ENCODE data around the gene POC1B.
"Not testable (repeated sequence)": the region's sequence is repeated elsewhere in the genome, so short reads cannot be mapped to it uniquely, and the experiment has no call there.

POC1B gene

DNA sequence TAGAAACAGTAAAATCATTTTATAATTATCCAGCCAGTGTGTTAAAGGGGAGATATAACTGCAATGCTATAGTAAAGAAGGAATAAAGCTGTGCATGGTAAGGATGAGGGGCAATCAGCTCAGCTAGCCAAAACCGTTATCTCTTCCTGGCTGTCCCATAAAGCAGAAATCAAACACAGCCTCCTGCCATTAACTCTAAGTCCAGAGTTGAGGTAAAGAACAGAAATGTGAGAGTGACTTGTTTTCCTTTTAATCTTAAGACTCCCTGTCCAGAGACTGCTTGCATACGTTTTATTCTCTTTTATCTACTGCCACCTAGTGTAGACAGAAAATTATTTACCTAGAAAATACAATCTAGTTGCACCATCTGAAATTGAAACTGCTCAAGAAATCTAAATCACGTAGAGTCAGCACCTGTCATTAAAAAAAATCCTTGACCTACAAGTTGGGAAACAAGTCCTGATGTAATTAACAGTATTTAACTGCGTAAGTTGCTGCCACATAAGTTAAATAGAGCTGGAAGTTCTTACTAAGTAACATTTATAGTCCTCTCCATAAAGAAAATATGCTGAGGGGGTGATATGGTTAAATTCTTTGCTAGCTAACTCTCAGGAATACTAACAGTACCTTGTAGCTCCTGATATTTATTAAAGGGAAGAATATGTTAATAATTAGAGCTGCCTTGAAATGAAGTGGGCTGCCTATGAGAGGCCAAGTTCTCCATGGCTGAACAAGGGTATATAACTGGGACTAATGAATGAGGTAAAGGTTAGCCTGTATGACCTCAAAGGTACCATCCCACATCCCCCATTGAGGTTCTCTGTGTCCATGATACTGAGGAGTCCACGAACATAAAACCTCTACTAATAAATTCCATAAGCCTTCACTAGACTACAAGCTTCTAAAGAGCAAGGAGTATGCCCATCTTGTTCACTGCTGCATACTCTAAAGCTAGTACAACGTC is 63.9 kb downstream of the POC1B start:
- DNase-seq (ENCODE audit: low spot score): peak; percentile 73

DNA sequence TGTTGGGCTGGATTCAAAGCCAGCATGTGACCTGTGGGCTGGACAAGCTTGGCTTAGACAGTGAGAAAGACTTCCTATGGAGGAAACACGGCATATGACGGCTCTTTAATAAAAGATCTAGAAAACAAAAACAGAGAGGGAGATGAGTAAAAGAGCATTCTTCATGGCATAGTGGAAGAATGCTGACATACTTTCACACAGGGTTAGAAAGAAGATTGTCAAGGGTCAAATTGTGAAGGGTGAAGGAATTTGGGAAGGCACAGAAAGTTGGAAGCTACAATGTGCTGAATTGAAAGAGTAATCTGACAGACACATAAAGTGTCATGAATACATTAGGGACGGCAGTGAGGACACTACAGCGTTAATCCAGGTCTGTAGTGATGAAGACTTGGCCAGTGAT is 64.7 kb downstream of the POC1B start:
- DNase-seq (ENCODE audit: low spot score): no peak

DNA sequence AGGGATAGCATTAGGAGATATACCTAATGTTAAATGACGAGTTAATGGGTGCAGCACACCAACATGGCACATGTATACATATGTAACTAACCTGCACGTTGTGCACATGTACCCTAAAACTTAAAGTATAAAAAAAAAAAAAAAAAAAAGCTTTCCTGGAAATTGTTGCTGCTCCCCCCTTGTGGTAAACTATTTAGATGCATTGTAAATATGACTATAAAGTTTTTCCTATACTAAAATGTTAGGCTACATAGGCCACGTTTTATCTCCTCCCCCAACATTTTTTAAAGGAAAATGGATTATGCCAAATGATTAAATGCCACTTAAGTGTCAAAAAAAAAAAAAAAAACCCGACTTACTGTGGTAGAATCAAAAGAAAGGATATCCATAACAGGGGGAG is 66.6 kb downstream of the POC1B start:
- not testable (repeated sequence) for DNase-seq (ENCODE audit: low spot score)

DNA sequence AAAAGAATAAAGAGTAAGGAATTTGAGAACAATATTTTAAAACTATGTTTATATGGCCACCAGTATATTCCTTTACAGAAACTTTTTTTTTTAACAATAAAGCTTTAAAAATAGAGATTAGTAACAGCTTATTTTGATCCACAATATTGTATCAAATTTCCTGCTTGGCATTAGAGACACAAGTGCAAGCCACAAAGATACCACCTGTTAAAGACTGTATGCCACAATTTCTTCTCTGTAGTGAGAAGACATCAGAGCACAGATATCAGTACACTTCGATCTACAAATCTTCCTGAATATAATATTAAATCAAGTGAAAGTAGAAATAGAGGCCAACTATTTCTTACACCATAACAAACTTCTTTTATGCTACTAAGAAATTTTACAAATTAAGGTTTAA is 69.3 kb downstream of the POC1B start:
- DNase-seq (ENCODE audit: low spot score): no peak

DNA sequence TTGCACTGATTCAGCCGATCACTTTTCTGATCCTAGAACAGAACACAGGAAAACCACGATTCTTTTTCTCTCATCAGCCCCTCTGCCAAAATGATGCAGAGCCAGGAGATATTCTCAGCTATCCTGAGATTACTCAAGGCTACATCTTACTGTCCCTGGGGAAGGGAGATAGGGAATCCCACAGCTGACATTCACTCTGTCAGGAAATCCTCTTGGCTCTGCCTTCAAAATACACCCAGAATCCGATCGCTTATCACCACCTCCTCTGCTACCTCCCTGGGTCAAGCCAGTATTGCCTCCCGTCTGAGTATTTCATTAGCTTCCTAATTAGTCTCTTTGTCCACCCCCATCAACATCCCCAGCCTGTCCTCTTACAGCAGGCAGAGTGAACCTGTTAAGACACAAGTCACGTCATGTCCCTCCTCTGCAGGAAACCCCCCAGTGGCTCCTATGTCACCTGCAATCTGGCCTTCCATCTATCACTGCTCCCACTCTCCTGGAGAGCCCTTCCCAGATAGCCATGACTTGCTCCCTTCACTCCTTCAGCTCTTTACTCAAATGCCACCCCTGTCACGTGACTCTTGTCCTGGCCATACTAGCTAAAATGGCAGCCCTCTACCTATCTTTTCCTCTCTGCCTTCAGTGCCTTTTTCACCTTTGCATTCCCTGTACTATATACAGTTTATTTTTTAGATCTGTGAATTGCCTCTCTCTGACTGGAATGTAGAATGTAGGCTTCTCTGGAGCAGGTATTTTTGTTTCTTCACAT is 71.6 kb downstream of the POC1B start:
- DNase-seq (ENCODE audit: low spot score): no peak

DNA sequence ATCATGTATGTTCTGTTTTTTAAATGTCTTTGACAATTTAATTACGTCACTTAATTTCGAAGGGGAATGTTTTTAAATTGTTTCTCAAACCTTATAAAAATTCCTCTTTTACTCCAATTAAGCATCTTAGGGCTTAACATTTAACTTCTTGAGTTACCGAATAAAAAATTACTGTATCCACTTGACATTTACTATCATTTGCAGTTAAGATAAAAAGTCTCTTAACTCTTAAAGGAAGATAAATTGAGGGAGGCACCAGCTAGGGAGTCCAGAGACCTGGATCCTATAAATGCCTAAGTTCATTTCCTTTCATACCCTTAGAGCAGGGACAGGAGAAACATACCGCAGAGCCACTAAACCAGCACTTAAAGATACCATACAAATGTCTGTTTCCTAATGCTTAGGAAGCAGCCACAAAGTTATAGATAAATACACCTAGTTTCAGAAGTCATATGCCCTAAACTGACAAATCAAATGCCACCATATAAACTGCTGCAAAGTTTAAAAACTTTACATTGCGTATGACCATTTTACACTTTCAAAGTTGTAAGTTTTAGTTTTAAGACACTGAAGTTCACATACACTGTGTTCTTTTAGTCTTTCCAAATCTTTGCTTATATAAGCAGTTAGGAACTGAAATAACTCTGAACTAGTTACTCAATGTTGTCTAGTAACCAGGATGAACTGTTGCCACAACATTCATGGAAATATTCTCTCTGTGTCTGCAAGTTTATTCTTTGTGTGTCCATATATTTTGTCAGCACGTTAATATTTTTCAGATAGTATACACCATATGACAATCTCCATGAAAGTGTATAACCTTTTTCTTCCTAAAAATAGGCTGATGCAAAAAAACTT is 72.5 kb downstream of the POC1B start:
- no peak for DNase-seq (ENCODE audit: low spot score)

DNA sequence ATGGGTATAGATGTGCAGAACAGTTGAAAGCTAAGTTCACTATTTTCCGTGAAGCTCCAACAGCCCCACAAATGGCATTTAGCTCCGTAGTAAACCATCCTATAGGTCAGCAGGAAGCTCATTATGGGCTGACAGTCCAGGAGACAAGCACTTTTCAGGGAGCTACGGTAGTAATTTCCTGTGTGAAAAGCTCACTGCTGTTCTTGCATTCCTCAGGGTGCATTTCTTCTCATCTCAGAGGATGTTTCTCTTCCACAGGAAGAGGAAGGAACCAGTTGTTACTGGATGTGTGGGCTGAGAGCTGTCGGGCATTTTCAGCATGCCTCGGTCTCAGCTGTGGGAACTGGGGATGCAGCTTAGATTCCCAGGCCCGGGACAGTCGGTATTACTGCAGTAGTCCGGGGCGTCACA is 74.0 kb downstream of the POC1B start:
- no peak for DNase-seq (ENCODE audit: low spot score)

DNA sequence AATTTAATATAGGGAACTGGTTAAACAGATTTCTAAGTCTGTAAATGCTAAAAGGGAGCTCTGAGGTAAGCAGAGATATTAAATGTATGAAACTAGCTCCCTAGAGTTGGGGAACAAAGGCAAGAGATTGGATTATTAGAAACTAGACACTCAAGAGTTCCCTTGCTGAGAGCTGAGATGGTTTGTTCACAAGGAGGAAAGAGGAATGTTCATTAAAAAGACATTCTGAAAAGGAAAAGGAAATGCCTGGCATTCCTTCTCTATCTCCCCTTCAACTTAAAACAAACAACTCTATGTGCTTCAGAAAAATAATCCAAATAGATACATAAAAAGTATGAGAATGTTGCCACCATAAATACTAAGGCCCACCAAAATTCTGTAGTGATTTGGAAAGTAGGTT is 74.9 kb downstream of the POC1B start:
- DNase-seq (ENCODE audit: low spot score): no peak

DNA sequence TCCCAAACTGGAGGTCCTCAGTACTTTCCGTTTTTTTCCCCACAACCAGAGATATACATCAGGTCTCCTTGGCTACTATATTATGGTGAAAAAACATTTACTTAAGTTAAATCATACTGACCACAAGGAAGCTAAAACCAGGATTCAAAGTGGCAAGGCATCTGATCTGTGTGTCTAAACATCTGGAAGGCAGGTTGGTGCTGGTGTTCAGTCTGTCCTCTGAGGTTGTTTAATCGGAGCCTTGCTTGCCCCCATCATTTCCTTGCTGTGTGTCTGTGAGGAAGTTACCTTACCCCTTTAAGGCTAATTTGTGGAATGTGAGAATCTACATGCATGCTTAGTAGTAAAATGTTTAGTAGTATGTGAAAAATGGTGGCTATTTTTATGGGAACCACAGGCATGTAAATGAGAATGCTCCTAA is 76.9 kb downstream of the POC1B start:
- no peak for DNase-seq (ENCODE audit: low spot score)

DNA sequence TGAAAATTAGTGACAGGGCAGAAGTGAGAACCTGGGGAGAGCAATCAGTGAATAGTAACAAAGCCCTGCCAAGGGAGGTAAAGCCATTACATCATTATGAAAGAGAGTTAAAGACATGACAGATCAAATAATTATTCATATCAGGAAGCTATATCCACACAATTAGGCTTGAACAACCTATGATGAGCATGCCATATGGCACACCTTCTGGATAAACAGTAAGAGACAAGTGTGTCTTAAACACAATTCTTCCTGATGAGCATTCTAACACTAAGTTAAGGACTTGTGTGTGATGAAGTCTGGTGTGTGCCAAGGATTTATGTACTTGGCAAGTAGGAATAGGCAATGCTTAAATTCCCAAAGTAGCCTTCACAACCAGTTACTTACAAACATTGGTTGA is 77.3 kb downstream of the POC1B start:
- DNase-seq (ENCODE audit: low spot score): no peak

DNA sequence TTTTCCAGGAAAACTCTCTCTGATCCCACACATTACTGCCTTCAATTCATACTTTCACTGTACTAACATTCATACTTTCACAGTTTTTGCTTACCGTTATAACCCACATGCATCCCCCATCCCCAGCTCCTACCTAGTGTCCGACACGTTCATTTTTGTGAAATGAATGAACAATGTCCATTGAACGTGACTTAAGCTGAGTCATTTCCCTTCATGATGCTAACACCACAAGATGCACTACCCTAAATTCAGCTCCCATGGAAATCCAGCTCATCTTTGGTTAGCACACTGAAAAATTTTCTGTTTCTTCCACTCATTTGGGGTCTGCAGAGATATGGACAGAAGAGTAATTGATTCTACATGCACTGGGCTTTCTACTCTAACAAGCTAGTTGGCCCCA is 85.9 kb downstream of the POC1B start:
- DNase-seq (ENCODE audit: low spot score): no peak

DNA sequence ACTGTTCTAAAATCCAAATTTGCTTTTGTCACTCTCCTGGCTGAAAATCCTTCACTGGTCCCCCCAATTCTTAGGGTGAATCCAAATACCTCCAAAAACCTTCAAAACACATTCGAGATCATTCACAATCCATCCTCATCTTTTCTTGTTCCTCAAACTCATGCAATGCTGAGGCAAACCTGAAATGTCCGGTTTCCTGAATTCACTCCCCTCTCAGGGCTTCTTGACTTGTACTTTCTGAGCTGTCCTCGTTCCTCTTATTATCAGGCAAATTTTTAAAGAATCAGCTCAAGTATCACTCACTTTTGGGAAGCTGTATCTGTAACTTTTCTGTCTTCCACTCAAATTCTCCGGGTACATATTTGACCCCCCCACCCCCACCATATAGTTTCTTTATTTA is 88.6 kb downstream of the POC1B start:
- no peak for DNase-seq (ENCODE audit: low spot score)

DNA sequence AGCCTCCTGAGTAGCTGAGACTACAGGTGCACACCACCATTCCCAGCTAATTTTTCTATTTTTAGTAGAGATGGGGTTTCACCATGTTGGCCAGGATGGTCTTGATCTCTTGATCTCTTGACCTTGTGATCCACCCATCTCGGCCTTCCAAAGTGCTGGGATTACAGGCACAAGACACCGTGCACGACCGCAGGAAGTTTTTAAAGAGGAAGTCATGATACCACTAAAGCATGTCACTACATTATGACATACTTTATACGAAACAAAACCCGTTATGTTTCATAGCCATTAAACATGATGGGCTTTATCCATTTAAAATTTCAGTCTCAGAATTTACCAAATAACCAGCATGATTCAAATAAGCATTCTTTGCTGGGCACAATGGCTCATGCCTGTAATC is 89.8 kb downstream of the POC1B start:
- DNase-seq (ENCODE audit: low spot score): no peak

DNA sequence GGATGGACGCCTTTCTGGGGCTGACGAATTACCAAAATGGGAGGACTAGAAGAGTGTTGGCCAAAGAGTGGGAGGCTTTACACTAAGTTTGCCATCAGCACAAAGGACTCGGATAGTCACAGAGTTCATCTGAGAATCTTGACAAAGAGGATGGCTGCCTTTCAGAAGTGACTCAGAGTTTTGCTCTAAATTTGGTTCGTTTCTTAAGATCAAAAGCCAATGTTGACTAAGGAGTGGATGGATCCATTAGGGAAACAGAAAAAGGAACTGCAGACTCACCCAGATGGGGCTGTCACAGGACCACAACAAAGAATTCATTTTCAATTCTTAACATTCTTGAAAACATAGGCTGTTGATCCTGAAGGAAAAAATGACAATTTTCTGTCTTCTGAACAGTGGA is 92.2 kb downstream of the POC1B start:
- no peak for DNase-seq (ENCODE audit: low spot score)

DNA sequence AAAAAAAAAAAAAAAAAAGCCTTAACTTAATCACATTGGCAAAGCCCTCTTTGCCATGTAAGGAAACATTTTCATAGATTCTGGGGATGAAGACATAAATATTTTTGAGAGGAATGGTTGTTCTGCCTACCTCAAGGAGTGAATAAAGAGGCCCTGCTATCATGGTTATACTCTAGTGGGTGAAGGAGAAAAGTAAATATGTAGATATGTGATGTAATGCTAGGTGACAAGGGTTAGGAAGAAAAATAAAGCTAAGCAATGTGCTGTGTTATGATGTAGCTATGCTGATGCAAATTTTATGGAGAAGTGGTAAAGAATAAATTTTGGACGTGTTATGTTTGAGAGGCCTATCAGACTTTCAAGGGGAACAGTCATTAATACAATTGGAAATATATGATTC is 93.5 kb downstream of the POC1B start:
- DNase-seq (ENCODE audit: low spot score): no peak

DNA sequence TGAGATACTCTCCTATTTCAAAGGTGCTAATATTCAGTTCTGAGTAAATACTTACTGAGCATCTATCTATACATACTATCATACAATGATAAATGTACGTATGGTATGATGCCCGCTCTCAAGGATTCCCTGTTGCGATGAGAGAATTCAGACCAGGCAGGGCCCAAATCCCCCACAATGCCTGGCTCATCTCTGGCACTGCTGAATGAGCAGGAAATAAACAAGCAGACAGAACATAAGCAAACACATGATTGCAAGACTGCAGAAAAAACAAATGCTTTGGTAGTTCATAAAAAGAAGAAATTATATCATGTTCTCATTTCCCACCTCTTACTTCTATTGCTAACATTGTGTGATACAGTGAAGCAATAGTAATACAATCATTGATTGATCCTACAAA is 96.3 kb downstream of the POC1B start:
- DNase-seq (ENCODE audit: low spot score): no peak

DNA sequence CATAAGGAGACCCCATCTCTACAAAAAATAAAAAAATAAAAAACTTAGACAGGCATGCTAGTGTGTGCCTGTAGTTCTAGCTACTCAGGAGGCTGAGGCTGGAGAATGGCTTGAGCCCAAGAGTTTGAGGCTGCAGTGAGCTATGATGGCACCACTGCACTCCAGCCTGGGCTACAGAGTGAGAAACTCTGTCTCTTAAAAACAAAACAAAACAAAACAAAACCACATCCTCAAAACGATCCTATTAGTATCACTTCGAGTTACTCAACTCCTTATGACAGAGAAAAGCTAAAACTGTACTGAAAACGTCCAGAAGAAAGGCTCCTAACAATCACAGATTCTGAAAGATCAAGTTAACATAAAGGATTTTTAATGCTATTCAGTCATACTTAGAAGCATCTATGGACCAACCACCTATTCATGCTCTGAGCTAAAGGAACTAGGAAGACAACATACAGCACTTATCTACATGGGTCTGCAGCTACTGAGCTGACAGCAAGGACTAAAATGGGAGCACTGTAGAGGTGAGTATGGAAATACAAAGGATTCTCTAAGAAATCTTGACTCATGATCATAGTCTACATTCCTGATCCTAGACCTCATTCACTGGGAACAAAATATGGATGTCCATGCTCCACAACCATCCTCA is 98.2 kb downstream of the POC1B start:
- DNase-seq (ENCODE audit: low spot score): no peak

DNA sequence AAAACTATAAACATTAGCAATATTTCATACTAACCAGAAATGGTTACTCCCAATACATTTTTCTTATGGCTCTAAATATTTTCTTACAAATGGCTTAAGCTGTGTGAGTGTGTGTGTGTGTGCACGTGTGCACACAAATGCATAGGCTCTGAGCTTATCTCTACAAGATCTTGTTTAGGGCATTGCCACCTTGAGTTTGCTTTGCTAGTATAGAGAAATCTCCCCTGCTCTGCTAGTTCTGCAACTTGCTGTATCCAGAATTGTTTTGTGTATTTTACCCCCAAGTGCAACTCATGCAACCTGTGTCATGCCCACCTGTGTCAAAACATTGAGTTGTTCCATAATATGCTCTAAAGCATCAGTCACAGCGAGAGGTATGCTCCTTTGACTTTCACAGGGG is 101.0 kb downstream of the POC1B start:
- no peak for DNase-seq (ENCODE audit: low spot score)

DNA sequence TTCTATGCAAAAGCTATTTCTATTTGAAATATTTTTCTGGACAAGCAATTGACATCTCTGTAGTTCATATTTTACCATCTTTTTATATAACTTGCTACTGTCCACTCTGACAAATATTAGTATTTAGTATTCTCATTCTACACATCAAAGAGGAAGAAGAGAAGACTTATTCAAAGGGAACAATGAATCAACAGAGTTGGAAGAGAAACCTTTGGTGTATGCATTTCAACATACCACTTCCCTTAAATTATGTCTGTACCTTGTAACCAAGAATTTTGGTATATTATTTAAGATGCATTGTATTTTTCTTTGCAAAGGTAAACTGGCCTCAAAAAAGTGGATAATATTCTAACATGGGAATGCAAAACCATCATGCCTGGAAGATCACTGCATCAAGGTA is 101.5 kb downstream of the POC1B start:
- DNase-seq (ENCODE audit: low spot score): no peak

DNA sequence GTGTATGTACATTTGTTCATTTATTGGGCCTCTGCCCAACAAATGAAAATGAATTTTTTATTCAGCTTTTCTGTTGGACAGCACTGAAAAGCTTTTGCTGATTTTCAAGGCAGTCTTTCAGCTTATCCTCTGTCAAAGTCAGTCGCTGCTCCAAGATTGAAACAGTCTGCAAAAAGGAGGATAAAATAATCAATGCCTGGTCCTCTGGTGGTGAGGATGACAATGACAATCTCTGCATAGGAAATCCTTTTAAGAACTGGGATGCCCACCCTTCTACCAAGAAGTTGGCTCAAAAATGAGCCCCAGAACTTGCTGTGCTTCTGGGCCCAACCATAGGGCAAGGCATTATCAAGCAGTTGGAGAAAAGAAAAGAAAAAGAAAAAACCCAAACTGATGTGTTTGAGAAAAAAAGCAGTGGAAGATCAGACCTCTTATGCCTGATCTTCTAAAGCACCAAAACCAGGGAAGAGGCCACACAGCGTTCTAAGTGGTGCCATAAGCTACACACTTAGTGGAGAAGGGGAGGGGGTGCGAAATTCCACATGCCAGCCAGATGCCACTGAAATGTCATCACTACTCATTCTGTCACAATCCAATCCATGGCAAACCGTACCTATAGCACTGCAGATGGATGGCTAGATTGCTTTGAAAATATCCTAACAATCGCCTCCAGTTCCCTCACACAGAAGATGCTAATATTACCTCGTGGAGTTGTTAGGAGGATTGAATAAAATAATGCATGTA is 104.6 kb downstream of the POC1B start:
- no peak for DNase-seq (ENCODE audit: low spot score)
